HepG2 (cell line): ENCODE data around the gene GSDMA.

ENCODE experiments used
- AFF4 ChIP-seq: sonication (generic); formaldehyde crosslinking; IDR thresholded peaks from 2 replicates; pipeline ENCODE4 v1.4.0; 2020; ENCODE audit warnings: missing genetic modification reagents
- CBFB ChIP-seq: sonication (generic); formaldehyde crosslinking; IDR thresholded peaks from 2 replicates; pipeline ENCODE4 v1.4.0; 2020; ENCODE audit warnings: missing genetic modification reagents
- GABPA ChIP-seq, 2 experiments: IDR thresholded peaks; 2 replicates each; pipeline ENCODE4 v1.6.1; 2011 to 2016; ENCODE audit warnings: low read depth in 2 of 2, low read length in 1 of 2, missing biosample characterization in 1 of 2, missing genetic modification characterization in 1 of 2
- HOXA5 ChIP-seq: sonication (generic); formaldehyde crosslinking; IDR thresholded peaks from 2 replicates; pipeline ENCODE4 v1.4.0; 2020; ENCODE audit warnings: missing genetic modification reagents
- POLR2A ChIP-seq, 2 experiments: IDR thresholded peaks; 2 replicates each; pipeline ENCODE4 v1.6.1; 2011; ENCODE audit warnings: low read depth in 2 of 2, low read length in 2 of 2, mild to moderate bottlenecking in 1 of 2, moderate library complexity in 1 of 2; ENCODE audit not compliant: insufficient read depth in 1 of 2
- RCOR2 ChIP-seq: IDR thresholded peaks from 2 replicates; pipeline ENCODE4 v1.6.1; 2016; ENCODE audit warnings: missing biosample characterization, missing genetic modification reagents
- YY1 ChIP-seq: IDR thresholded peaks from 2 replicates; pipeline ENCODE4 v1.6.1; 2011; ENCODE audit warnings: low read length, low read depth, moderate library complexity, mild to moderate bottlenecking; ENCODE audit not compliant: insufficient read depth, insufficient replicate concordance
- ZNF124 ChIP-seq: sonication (generic); formaldehyde crosslinking; IDR thresholded peaks from 2 replicates; pipeline ENCODE4 v1.4.0; 2020; ENCODE audit warnings: missing genetic modification reagents
- ZNF781 ChIP-seq: sonication (generic); formaldehyde crosslinking; IDR thresholded peaks from 2 replicates; pipeline ENCODE4 v1.5.1; 2020; ENCODE audit warnings: borderline replicate concordance, mild to moderate bottlenecking, missing genetic modification reagents; ENCODE audit errors: not compliant biosample characterization

GRCh38 chr17:39915559-39915958 lies 47.2 kb upstream of the GSDMA start:
- no peak for TF ChIP-seq YY1
- TF ChIP-seq AFF4 = no peak
- TF ChIP-seq ZNF124 (CRISPR knock-in tag) = no peak
- no peak for TF ChIP-seq POLR2A (IDR thresholded peaks at IDR 0.05; ENCODE audit: insufficient read depth in 1 of 2, low read depth in 2 of 2, low read length in 2 of 2)
- no peak for TF ChIP-seq CBFB (CRISPR knock-in tag)
- TF ChIP-seq ZNF781 (CRISPR knock-in tag) = no peak
- no peak for TF ChIP-seq GABPA (IDR thresholded peaks at IDR 0.05; ENCODE audit: low read depth, low read length)
- TF ChIP-seq GABPA (CRISPR knock-in tag; IDR thresholded peaks at IDR 0.05; ENCODE audit: low read depth) = no peak
- no peak for TF ChIP-seq RCOR2 (CRISPR knock-in tag)
- no peak for TF ChIP-seq HOXA5 (CRISPR knock-in tag)
